NCI-H2081 (cell line): ENCODE results near the gene MYLK4.

Experiments used
- DNase-seq, 2 experiments: peaks; one replicate each; lab custom pipeline; 2025; lab: John Stamatoyannopoulos, UW

The MYLK4 gene

DNA sequence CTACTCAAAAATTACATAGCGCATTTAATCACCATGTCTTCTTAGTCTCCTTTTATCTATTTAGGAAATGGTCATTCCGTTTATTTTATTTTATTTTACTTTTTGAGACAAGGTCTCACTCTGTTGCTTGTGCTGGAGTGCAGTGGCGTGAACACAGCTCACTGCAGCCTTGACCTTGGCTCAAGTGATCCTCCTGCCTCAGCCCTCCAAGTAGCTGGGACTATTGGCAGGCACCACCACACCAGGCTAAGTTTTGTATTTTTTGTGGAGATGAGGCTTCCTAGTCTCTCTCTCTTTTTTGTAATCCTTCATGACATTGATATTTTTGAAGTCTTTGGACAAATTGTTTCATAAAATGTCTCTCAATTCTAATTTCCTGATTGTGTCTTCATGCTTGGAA, 4.7 kb upstream of the MYLK4 start:
- DNase-seq = no peak

- no peak for DNase-seq
These were observed 4.2 kb upstream of the MYLK4 start for GRCh38 chr6:2754911-2755310.

- no peak for DNase-seq
These were observed 3.7 kb upstream of the MYLK4 start for GRCh38 chr6:2754393-2754792.

DNA sequence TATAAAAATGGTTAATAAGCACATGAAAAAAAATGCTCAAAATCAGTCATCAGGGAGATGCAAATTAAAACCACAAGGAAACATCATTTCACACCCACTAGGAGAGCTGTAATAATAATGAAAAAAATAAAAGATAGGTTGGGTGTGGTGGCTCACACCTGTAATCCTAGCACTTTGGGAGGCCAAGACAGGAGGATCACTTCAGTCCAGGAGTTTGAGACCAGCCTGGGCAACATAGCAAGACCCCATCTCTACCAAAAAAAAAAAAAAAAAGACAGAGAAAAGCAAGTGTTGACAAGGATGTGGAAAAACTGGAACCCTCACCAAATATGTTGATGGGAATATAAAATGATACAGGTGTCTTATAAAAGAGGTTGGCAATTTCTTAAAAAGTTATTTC, 3.0 kb upstream of the MYLK4 start:
- DNase-seq = no peak

DNA sequence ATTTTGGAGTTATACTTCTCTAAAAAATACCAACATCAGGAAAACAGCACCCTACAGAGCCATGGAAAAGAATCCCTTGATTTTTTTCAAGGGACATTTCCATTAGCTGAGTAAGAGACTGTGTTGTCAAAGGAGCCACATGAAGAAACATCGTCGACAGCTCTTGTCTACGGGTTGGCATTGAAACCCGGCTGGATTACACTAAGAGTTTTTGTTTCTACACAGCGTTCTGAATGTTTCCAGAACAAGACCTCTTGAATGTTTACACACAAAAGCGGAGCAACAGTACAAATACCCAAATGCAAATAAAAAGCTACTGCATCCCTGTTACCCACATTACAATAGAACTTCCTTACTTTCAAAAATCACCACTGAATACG, 2.4 kb upstream of the MYLK4 start:
- no peak for DNase-seq

DNA sequence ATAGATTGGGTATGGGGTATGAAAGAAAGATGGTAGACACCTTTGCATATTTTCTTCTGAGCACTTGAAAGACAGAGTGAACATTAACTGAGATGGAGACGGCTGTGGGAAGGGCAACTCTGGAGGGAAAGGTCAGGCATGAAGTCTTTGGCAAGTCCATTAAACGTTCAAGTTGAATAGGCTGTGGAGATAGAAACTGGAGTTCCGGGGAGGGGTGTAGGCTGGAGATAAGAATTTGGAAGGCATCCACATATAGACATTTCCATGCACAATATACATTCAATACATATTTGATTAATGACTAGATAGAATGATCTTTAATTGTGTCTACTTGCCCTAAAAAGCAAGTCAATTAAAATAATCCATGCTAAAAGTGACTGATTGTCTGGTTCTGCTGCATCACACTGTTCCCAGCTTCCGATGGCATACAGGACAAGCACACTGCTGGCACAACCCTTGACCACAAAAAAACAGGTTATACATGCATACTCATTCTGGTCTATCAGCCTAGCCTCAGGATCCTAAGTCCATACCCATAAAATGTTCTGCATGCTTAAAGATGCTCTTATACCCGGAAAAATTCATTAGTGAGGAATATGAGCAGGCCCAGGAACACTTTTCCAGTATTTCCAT, 1.9 kb upstream of the MYLK4 start:
- DNase-seq = no peak

GRCh38 chr6:2751871-2752270, 1.1 kb upstream of the MYLK4 start:
- no peak for DNase-seq

GRCh38 chr6:2749969-2750600, 637 bp downstream of the MYLK4 start:
- DNase-seq = peak; percentile 41 to 70

- peak in 1 of 2 experiments; percentile 28 for DNase-seq
These were observed 2.5 kb downstream of the MYLK4 start for GRCh38 chr6:2748183-2748582.

DNA sequence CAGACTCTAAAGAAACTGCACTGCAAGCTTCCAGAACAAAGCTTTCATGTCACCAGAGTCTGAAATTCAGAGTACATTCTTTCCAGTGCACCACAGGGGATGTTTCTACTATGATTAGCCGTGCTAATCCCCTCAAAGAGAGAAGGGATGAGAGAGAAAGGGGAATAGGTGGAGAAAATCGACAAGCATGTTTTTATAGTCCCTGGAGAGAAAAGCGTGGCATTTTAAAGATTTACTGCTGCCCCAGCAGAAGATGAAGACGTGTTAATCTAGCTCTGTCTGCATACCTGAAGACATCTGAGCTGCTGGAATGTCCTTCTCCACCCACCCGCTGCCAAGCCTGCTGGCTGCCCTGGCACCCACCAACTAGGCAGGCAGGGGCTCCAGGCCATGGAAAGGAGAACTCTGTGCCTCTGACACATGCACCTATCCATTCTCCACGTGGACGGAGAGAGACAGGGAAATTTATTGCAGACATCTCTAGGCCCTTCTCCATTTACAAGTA, 4.1 kb downstream of the MYLK4 start:
- DNase-seq = no peak

GRCh38 chr6:2745246-2745645, 5.5 kb downstream of the MYLK4 start:
- DNase-seq = no peak

DNA sequence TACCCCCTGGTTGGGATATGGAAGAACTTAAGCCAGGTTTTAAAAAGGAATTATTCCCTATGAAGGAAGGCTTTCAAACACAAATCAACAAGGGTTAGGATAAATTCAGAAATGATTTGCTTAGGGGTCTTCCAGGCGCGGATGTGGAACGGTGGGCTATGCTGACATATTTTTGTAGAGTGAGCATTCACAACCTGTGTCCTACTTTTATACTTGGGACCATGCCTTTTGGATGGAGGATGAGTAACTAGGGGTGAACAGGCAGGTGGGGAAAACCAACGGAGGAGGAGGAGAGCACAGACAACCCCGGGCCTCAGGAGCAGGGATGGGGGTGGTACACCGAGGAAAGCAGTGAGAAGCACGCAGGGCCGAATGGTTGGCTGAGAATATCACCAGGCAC, 5.9 kb downstream of the MYLK4 start:
- DNase-seq = no peak

- peak; percentile 49 to 74 for DNase-seq
These were observed 6.4 kb downstream of the MYLK4 start for GRCh38 chr6:2744209-2744771.

- no peak for DNase-seq
These were observed 7.2 kb downstream of the MYLK4 start for GRCh38 chr6:2743280-2744208.

DNA sequence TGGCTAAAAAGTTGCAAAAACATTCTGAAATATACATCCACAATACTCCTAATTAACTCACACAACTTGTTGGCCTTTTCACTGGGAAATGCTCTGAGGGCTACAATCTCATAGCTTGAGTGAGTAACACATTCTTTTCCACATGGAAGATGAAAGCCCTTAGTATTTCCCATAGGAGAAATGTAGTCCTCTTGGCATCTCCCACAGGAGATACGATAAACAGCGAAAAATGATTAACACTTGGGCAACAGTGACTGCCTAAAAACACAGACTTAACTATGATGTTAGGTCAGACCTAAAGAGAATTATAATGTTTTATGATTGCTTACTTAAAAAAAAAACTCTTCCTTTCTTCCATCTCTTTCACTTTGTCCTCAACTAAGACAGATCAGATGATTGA, 9.0 kb downstream of the MYLK4 start:
- no peak for DNase-seq

DNA sequence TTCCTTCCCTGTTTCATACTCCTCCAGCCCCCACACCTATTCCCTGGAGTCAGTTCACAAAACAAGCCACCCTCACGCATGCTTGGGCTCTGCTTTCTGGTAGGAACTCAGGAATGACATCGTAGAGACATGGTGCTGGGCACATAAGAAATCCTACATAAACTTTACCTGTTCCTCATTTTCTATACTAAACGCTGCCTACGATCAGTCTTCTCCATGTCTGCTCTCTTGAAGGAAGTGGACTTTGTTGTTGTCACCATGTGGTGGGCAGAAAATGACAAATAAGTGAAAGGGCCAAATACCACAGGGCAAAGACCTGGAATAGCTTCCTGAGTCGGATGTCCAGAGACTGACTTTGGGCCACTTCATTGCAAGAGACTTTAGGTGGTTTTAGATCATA, 10.1 kb downstream of the MYLK4 start:
- DNase-seq = no peak

- DNase-seq = no peak
These were observed 11.4 kb downstream of the MYLK4 start for GRCh38 chr6:2739335-2739734.

DNA sequence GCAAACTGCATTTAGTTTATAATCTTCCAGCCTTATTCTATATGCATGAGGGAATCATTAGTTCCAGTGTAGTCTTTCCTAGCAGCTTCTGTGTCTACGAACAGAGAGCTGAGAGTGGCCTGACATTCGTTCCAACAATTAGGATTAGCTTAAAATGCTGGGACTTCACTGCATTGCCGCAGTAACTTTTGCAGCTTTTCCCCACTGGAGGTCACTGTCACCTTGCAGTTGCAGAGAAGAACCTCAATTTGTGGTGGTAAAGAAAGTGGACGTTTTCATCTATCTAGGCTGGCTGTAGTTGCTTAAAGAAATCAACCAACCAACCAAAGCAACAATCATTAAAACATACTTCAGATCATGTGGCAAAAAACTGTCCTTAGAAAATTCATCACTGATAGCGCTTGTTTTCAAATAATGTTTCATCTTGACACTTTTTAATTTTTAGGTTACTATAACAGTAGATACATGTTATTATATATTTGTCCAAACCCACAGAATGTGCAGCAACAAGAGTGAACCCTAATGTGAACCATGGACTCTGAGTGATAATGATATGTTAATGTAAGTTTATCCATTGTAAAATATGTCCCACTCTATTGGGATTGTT, 12.2 kb downstream of the MYLK4 start:
- DNase-seq = peak; percentile 38 to 61

GRCh38 chr6:2737885-2738284, 12.8 kb downstream of the MYLK4 start:
- DNase-seq = no peak

DNA sequence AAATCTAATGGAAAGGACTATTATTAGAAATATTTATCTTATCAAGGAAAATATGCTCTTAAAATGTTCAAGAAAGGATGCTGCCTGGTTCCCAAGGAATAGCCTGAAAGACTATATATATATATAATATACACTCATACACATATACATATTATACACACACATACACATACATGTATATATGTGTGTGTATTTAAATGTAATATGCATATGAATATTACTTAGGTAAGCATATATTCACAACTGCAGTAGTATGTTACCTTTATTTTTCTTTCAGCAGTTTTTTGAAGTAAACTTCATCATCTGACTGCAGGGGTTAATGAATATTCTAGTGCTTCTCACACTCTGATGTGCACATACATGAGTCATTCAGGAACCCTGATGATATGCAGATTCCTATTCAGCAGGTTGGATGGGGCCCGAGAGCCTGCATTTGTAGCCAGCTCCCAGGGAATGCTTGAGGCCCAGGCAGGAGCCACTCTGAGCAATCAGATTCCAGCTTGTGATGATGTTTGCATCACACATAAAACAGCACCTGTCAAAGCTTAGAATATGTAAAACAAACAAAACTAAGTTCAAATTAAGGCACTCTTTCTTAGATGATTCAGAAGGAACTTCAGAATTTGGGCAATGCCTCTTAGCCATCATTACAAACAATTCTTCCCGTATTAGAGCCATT, 16.1 kb downstream of the MYLK4 start:
- DNase-seq = no peak

DNA sequence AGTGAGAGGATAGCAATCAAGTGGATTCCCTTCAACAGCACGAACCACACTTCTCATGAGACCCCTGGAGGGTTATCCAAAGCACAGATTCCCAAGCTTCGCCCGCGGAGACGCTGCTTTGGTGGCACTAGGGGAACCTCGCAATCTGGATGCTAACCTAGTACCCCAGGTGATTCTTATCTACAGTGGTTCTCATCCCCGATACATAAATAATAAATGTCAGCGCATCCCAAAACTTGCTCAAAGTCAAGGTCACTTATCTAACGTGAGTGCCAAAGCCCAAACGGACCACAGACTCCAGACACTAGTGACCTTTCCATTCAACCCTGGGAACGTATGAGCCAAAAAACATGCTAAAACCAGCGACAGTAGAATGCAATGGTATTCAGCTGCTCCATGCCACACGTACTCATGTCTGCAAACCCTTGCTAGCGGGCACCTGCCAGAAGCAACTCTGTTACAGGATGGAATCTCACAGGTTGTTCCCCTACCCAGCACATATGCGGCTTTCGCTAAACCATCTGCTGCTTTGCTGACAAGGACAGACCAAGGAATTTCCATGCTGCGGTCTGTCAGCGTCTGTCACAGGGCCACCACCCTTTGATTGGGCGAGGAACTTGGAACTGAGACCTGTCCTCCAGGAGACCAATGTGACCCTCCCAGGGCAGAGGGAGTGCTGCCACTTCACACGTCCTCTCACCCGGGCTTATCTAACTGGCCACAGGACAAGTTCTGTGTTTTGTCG, 16.8 kb downstream of the MYLK4 start:
- DNase-seq = no peak
